Esophagus muscularis mucosa (tissue), 4 donors: Measurements from ENCODE around the gene XAB2. TPM values are rescaled to one million over a fixed set of nuclear protein-coding genes. Genes with fewer than 3 reads are reported as not detected.

Experiments used
- DNase-seq: peaks from one replicate; pipeline ENCODE4 v3.0.0-alpha.2; 2017; ENCODE audit errors: extremely low spot score
- H3K27ac ChIP-seq, 4 donors: fragments of 200-600 bp; sonication (generic); replicated peaks in 1 of 4; 1 replicate in 3 of 4; 2 replicates in 1 of 4; pipeline ENCODE4 v1.5.1; 2016 to 2019; ENCODE audit warnings: mild to moderate bottlenecking in 1 of 4
- H3K27me3 ChIP-seq, 4 donors: fragments of 200-600 bp; sonication (generic); one replicate each; pipeline versions ENCODE4 v1.5.1 to v1.6.0; 2016 to 2019
- H3K36me3 ChIP-seq, 4 donors: fragments of 200-600 bp; sonication (generic); one replicate each; pipeline ENCODE4 v1.5.1; 2016 to 2019
- H3K4me1 ChIP-seq, 4 donors: fragments of 200-600 bp; sonication (generic); one replicate each; pipeline ENCODE4 v1.5.1; 2016 to 2019
- H3K4me3 ChIP-seq, 4 donors: fragments of 200-600 bp; sonication (generic); 1 replicate in 2 of 4; 2 replicates in 2 of 4; pipeline ENCODE4 v1.5.1; 2016 to 2019; ENCODE audit warnings: mild to moderate bottlenecking in 4 of 4, moderate library complexity in 1 of 4
- H3K9me3 ChIP-seq, 4 donors: fragments of 200-600 bp; sonication (generic); 1 replicate in 3 of 4; 2 replicates in 1 of 4; pipeline ENCODE4 v1.5.1; 2016 to 2019
- EP300 ChIP-seq: sonication (generic); formaldehyde crosslinking; IDR thresholded peaks from one replicate; pipeline ENCODE4 v1.6.1; 2017; ENCODE audit warnings: antibody characterized with exemption
- POLR2A ChIP-seq: fragments of 450-650 bp; IDR thresholded peaks from one replicate; pipeline ENCODE4 v1.6.1; 2017; ENCODE audit warnings: antibody characterized with exemption, moderate library complexity, mild to moderate bottlenecking, low read depth
- POLR2AphosphoS5 ChIP-seq, 2 donors: sonication (generic); formaldehyde crosslinking; IDR thresholded peaks; one replicate each; pipeline ENCODE4 v1.6.1; 2017; ENCODE audit warnings: antibody characterized with exemption in 2 of 2
- WGBS: methylation state at CpG from one replicate; pipeline ENCODE4 v1.1.5; 2018; 5-methylcytosine and 5-hydroxymethylcytosine counted together
- intact Hi-C: fragments of 100-400 bp; cut with DNase I; formaldehyde crosslinking; loops from one replicate; pipeline ENCODE4 v1.15.1; 2023
- total RNA-seq, 4 donors: library from RNA; depleted of rRNA; stranded (reverse); fragments of >200 nt; gene quantifications; one replicate each; pipeline versions ENCODE4 v1.1.0 to v1.2.1, GENCODE V29; 2016
- TF ChIP-seq, protein P1 (sequence below), 3 experiments: fragments of 200-600 bp in 2 of 3; fragments of 450-650 bp in 1 of 3; sonication (generic) in 2 of 3; IDR thresholded peaks; one replicate each; pipeline ENCODE4 v1.5.1; 2017 to 2019; ENCODE audit warnings: antibody characterized with exemption in 3 of 3, mild to moderate bottlenecking in 2 of 3, moderate library complexity in 1 of 3

XAB2 gene
- total RNA-seq, 4 donors from 2014 or later: 32.0 to 56.2 (median 44.5) TPM

DNA sequence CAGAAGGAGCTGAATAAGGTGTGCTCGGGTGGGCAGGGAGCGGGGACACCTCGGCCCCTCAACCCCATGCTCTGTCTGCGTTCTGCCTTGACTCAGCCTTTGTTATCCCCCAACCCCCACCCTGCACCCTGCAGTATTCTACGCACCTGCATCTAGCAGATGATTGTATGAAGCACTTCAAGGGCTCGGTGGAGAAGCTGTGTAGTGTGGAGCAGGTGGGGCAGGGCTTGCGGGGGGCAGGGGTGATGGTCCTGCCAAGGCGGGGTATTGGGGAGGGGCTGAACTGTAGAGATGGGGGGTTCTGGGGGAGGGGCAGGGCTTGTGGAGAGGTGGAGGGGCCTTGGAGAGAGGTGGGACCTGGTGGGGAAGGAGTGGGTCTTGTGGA lies 13.7 kb upstream of the XAB2 start:
- intact Hi-C loops: no loop called here
- H3K27me3 ChIP-seq: peaks cover 0 to 91% (median 6%) of the 10 kb centered on the region in 4 donors
- no peak overlapping the region for H3K4me3 ChIP-seq
- TF ChIP-seq POLR2A (no peak), POLR2AphosphoS5 (IDR thresholded peaks at IDR 0.05) (no peak), EP300 (no peak)
- TF ChIP-seq, protein P1, sequence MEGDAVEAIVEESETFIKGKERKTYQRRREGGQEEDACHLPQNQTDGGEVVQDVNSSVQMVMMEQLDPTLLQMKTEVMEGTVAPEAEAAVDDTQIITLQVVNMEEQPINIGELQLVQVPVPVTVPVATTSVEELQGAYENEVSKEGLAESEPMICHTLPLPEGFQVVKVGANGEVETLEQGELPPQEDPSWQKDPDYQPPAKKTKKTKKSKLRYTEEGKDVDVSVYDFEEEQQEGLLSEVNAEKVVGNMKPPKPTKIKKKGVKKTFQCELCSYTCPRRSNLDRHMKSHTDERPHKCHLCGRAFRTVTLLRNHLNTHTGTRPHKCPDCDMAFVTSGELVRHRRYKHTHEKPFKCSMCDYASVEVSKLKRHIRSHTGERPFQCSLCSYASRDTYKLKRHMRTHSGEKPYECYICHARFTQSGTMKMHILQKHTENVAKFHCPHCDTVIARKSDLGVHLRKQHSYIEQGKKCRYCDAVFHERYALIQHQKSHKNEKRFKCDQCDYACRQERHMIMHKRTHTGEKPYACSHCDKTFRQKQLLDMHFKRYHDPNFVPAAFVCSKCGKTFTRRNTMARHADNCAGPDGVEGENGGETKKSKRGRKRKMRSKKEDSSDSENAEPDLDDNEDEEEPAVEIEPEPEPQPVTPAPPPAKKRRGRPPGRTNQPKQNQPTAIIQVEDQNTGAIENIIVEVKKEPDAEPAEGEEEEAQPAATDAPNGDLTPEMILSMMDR (IDR thresholded peaks at IDR 0.05): no peak
- H3K27ac ChIP-seq: no peak overlapping the region
- H3K36me3 ChIP-seq: no peaks in the 10 kb centered on the region
- no peaks in the 10 kb centered on the region for H3K9me3 ChIP-seq
- H3K4me1 ChIP-seq: no peaks in the 10 kb centered on the region
- WGBS: 81% methylated on average over 8 of the region's 8 CpGs
- no peak for DNase-seq

DNA sequence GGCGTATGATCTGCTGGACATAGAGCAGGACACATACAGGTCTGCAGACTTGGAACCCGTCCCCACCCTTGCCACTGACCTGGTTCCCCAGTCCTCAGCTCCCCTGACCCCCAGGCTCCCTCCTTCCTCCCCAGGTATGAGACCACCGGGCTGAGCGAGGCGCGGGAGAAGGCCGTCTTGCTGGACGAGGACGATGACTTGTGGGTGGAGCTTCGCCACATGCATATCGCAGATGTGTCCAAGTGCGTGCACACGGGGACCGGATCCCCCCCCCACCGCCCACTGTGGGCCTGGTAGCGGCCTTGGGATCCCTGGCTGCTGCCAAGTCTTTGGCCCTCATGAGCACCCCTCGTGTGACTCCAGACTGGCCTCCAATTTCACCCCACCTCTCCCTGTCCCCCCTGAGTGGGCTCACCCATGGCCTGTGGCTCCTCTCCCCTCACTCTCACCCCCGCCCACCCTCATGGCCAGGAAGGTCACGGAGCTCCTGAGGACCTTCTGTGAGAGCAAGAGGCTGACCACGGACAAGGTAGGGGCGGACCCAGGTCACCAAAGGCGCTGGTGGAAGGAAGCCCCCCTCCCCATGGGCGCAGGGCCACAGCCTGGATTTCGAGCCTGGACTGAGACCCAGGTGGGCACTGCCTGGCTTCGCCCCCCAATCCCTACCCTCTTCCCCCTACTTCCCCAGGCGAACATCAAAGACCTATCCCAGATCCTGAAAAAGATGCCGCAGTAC lies 13.1 kb upstream of the XAB2 start:
- intact Hi-C loops: no loop called here
- WGBS: 85% methylated on average over 22 of the region's 27 CpGs
- TF ChIP-seq POLR2A: no peak
- TF ChIP-seq, protein P1 (IDR thresholded peaks at IDR 0.05): no peak
- TF ChIP-seq EP300: no peak
- no peak for TF ChIP-seq POLR2AphosphoS5 (IDR thresholded peaks at IDR 0.05)

DNA sequence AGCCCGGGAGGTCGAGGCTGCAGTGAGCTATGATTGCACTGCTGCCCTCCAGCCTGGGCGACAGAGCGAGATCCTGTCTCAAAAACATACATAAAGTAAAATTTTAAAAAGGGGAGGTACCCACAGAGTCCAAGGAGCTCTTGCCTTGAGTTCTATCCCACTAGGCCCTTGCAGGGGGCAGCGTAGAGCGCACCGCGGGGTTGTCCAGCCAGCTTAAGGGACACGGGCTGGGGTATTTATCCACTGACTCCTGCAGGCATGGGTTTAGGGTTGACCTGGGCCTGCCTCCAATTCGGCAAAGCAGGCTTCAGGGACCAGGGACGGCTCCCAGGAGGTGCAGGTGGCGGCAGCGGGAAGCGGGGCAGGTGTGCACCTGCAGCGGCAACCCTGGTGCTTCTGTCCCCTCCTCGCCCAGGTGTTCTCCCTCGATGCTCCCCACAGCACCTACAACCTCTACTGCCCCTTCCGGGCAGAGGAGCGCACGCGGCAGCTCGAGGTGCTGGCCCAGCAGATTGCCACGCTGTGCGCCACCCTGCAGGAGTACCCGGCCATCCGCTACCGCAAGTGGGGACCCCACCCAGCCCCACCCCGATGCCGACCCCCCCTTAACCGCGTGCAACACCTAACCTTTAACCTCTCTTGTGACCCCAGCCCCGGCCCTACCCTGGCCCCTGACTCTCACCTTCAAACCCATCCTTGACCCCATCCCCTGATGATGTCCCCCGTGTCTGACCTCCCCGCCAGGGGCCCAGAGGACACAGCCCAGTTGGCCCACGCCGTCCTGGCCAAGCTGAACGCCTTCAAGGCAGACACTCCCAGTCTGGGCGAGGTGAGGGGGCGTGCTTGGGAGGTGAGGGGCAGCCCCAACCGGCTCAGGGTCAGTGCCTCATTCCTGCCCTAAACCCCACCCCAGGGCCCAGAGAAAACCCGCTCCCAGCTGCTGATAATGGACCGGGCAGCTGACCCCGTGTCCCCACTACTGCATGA lies 12.2 kb upstream of the XAB2 start:
- no peaks in the 10 kb centered on the region for H3K9me3 ChIP-seq
- H3K4me3 ChIP-seq: no peak overlapping the region
- H3K4me1 ChIP-seq: peaks cover 0 to 10% (median 5%) of the 10 kb centered on the region in 4 donors
- WGBS: 84% methylated on average over 38 of the region's 43 CpGs
- TF ChIP-seq EP300: no peak
- TF ChIP-seq, protein P1 (IDR thresholded peaks at IDR 0.05): no peak
- no peak for TF ChIP-seq POLR2A
- TF ChIP-seq POLR2AphosphoS5 (IDR thresholded peaks at IDR 0.05): no peak
- no peak overlapping the region for H3K27ac ChIP-seq
- intact Hi-C loops: no loop called here
- no peaks in the 10 kb centered on the region for H3K36me3 ChIP-seq
- no peak for DNase-seq
- H3K27me3 ChIP-seq: peaks cover 0 to 94% (median 20%) of the 10 kb centered on the region in 4 donors

More for the DNA sequence above, 13.1 kb upstream of the XAB2 start:
- no peak overlapping the region for H3K27ac ChIP-seq
- H3K9me3 ChIP-seq: no peaks in the 10 kb centered on the region
- no peaks in the 10 kb centered on the region for H3K36me3 ChIP-seq
- H3K4me3 ChIP-seq: no peak overlapping the region
- DNase-seq: no peak
- H3K27me3 ChIP-seq: peaks cover 0 to 94% (median 12%) of the 10 kb centered on the region in 4 donors
- peaks cover 0 to under 1% (median 0%) of the 10 kb centered on the region in 4 donors for H3K4me1 ChIP-seq

DNA sequence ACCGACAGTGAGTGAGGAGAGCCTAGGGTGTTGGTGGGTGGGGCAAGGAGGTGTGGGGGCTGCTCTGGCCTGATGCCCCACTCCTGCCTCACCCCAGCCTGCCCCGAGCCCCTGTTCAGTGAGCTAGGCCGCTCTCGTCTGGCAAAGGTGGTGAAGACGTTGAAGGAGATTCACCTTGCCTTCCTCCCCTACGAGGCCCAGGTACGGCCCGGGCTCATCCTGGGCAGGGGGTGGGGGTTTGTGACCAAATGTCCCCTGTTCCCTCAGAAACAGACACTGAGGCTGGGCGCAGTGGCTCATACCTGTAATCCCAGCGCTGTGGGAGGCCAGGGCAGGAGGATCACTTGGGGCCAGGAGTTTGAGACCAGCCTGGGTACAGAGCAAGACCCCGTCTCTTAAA lies 11.5 kb upstream of the XAB2 start:
- no peaks in the 10 kb centered on the region for H3K9me3 ChIP-seq
- peaks cover 0 to 11% (median 5%) of the 10 kb centered on the region in 4 donors for H3K4me1 ChIP-seq
- TF ChIP-seq, protein P1 (IDR thresholded peaks at IDR 0.05): no peak
- TF ChIP-seq POLR2AphosphoS5 (IDR thresholded peaks at IDR 0.05): no peak
- no peak for TF ChIP-seq POLR2A
- TF ChIP-seq EP300: no peak
- DNase-seq: no peak
- H3K4me3 ChIP-seq: no peak overlapping the region
- no peaks in the 10 kb centered on the region for H3K36me3 ChIP-seq
- WGBS: 90% methylated on average over 9 of the region's 11 CpGs
- no peak overlapping the region for H3K27ac ChIP-seq
- H3K27me3 ChIP-seq: peaks cover 0 to 94% (median 22%) of the 10 kb centered on the region in 4 donors
- intact Hi-C loops: no loop called here
